Measurements from ENCODE around the gene SKAP2.

SKAP2 gene

DNA sequence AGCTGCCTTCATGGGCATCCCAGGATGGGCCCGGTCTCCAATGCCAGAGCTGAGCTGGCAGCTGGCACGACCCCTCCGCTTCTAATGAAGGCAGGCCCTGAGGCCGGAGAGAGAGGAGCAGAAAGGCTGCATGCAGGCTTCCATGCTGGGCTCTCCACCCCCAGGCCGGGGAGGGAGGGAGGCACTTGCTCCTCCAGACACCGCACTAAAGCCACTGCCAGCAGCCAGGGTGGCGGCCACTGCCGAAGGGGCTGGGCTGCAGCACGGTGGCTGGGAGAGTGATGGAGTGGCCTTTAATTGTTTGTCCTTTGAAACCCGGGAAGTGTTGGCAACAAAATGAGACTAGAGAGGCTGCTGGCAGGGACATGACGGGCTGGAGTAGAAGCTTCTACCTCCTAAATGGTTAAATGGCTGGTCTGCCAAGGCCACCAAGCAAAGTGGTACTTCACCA, 236.5 kb downstream of the SKAP2 start:
- no peaks in the 10 kb centered on the region for H3K27me3 ChIP-seq (ENCODE audit: insufficient read depth, low read length, poor library complexity)
- no peak for TF ChIP-seq EZH2 (IDR thresholded peaks at IDR 0.05; ENCODE audit: borderline replicate concordance, low read depth, low read length, severe bottlenecking)
- TF ChIP-seq, protein P1, sequence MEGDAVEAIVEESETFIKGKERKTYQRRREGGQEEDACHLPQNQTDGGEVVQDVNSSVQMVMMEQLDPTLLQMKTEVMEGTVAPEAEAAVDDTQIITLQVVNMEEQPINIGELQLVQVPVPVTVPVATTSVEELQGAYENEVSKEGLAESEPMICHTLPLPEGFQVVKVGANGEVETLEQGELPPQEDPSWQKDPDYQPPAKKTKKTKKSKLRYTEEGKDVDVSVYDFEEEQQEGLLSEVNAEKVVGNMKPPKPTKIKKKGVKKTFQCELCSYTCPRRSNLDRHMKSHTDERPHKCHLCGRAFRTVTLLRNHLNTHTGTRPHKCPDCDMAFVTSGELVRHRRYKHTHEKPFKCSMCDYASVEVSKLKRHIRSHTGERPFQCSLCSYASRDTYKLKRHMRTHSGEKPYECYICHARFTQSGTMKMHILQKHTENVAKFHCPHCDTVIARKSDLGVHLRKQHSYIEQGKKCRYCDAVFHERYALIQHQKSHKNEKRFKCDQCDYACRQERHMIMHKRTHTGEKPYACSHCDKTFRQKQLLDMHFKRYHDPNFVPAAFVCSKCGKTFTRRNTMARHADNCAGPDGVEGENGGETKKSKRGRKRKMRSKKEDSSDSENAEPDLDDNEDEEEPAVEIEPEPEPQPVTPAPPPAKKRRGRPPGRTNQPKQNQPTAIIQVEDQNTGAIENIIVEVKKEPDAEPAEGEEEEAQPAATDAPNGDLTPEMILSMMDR (IDR thresholded peaks at IDR 0.05; ENCODE audit: borderline replicate concordance, extremely low read depth, low read length, poor library complexity, severe bottlenecking): no peak
- no peaks in the 10 kb centered on the region for H3K79me2 ChIP-seq (ENCODE audit: insufficient read depth, low read length)
- ATAC-seq (ENCODE audit: insufficient read depth, low read depth): no peak
- no peaks in the 10 kb centered on the region for H3K9me3 ChIP-seq (ENCODE audit: insufficient read depth, low read length, severe bottlenecking)
- H3K27ac ChIP-seq (ENCODE audit: low read length): no peak overlapping the region
- H3K36me3 ChIP-seq (ENCODE audit: insufficient read depth, low read length): no peaks in the 10 kb centered on the region
- no peak overlapping the region for H2AFZ ChIP-seq (ENCODE audit: low read depth, low read length)
- H3K4me3 ChIP-seq (ENCODE audit: low read depth in 1 of 2, low read length in 2 of 2): no peak overlapping the region
- DNase-seq: no peak
- no peaks in the 10 kb centered on the region for H4K20me1 ChIP-seq (ENCODE audit: insufficient read depth, low read length)
- H3K9ac ChIP-seq (ENCODE audit: low read depth, low read length): no peak overlapping the region
- H3K4me1 ChIP-seq (ENCODE audit: insufficient read depth, low read length): no peaks in the 10 kb centered on the region
- H3K4me2 ChIP-seq (ENCODE audit: insufficient read depth, low read length): no peak overlapping the region

DNA sequence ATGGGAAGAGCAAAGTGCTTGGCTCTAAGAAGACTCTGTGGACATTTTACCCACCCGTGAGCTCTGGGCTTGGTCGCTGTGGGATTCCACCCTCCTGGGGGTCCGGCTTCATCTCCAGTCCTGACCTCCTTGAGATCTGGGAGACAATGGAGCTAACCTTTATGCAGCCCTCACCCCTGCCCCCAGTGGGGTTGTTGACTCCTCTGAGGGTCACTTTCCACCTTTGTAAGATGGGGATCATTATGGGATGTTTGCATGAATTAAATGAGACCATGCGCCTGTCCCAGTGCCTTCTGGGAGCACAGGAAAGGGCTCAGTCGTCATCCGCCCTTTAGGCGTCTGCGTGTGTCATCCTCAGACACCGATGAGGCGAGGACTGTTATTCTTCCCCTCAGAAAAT, 237.2 kb downstream of the SKAP2 start:
- TF ChIP-seq, protein P1 (IDR thresholded peaks at IDR 0.05; ENCODE audit: borderline replicate concordance, extremely low read depth, low read length, poor library complexity, severe bottlenecking): no peak
- no peak for TF ChIP-seq EZH2 (IDR thresholded peaks at IDR 0.05; ENCODE audit: borderline replicate concordance, low read depth, low read length, severe bottlenecking)
- H3K79me2 ChIP-seq (ENCODE audit: insufficient read depth, low read length): no peaks in the 10 kb centered on the region
- ATAC-seq (ENCODE audit: insufficient read depth, low read depth) (no peak), DNase-seq (no peak)
- no peaks in the 10 kb centered on the region for H3K9me3 ChIP-seq (ENCODE audit: insufficient read depth, low read length, severe bottlenecking)
- H3K4me3 ChIP-seq (ENCODE audit: low read depth in 1 of 2, low read length in 2 of 2): no peak overlapping the region
- no peaks in the 10 kb centered on the region for H4K20me1 ChIP-seq (ENCODE audit: insufficient read depth, low read length)
- H3K4me1 ChIP-seq (ENCODE audit: insufficient read depth, low read length): no peaks in the 10 kb centered on the region
- no peak overlapping the region for H2AFZ ChIP-seq (ENCODE audit: low read depth, low read length)
- no peak overlapping the region for H3K4me2 ChIP-seq (ENCODE audit: insufficient read depth, low read length)
- no peak overlapping the region for H3K27ac ChIP-seq (ENCODE audit: low read length)
- H3K9ac ChIP-seq (ENCODE audit: low read depth, low read length): no peak overlapping the region
- H3K36me3 ChIP-seq (ENCODE audit: insufficient read depth, low read length): no peaks in the 10 kb centered on the region
- no peaks in the 10 kb centered on the region for H3K27me3 ChIP-seq (ENCODE audit: insufficient read depth, low read length, poor library complexity)

DNA sequence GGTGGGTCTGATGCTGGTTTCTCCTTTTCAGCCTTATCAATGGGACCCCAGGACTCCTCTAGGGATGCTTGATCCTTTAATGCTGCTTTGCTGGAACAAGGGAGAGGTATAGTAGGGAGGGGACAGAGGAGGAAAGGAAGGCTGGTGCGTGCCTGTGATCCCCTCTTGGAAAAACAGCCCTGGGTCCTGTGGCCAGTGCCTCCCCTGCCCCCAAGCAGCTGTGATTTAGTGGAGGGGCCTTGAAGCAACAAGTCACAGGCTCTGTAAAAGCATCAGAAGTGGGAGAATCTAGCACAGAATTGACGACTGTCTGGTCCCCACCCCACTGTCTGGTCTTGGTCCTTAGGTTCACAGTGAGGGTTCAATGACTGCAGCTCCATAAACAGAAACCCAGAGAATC, 237.7 kb downstream of the SKAP2 start:
- ATAC-seq (ENCODE audit: insufficient read depth, low read depth) (no peak), DNase-seq (no peak)
- Histone ChIP-seq H3K4me1 (ENCODE audit: insufficient read depth, low read length) (no peaks in the 10 kb centered on the region), H4K20me1 (ENCODE audit: insufficient read depth, low read length) (no peaks in the 10 kb centered on the region), H3K9me3 (ENCODE audit: insufficient read depth, low read length, severe bottlenecking) (no peaks in the 10 kb centered on the region), H3K79me2 (ENCODE audit: insufficient read depth, low read length) (no peaks in the 10 kb centered on the region), H3K27me3 (ENCODE audit: insufficient read depth, low read length, poor library complexity) (no peaks in the 10 kb centered on the region), H3K27ac (ENCODE audit: low read length) (no peak overlapping the region), H3K36me3 (ENCODE audit: insufficient read depth, low read length) (no peaks in the 10 kb centered on the region), H3K4me3 (ENCODE audit: low read depth in 1 of 2, low read length in 2 of 2) (no peak overlapping the region), H2AFZ (ENCODE audit: low read depth, low read length) (no peak overlapping the region), H3K9ac (ENCODE audit: low read depth, low read length) (no peak overlapping the region), H3K4me2 (ENCODE audit: insufficient read depth, low read length) (no peak overlapping the region)
- TF ChIP-seq, protein P1 (IDR thresholded peaks at IDR 0.05; ENCODE audit: borderline replicate concordance, extremely low read depth, low read length, poor library complexity, severe bottlenecking): no peak
- TF ChIP-seq EZH2 (IDR thresholded peaks at IDR 0.05; ENCODE audit: borderline replicate concordance, low read depth, low read length, severe bottlenecking): no peak

DNA sequence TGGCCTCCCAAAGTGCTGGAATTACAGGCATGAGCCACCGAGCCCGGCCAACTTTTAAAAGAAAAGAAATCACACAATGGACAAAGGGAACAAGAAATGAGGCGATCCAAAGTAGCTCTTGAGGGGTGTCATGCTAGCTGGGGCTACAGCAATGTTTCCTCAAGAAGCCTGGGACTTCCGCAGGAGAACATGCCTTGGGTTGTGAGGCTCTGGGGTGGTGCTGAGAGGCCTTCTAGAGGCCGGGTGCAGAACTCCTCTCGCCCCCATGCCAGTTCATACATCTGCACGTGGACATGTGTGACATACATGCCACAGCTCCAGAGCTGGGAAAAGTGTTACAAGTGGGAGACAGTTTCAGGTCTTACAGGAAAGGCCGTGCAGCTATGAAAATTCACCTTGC, 238.2 kb downstream of the SKAP2 start:
- Histone ChIP-seq H3K79me2 (ENCODE audit: insufficient read depth, low read length) (no peaks in the 10 kb centered on the region), H3K36me3 (ENCODE audit: insufficient read depth, low read length) (no peaks in the 10 kb centered on the region), H3K4me2 (ENCODE audit: insufficient read depth, low read length) (no peak overlapping the region), H3K4me1 (ENCODE audit: insufficient read depth, low read length) (no peaks in the 10 kb centered on the region), H3K4me3 (ENCODE audit: low read depth in 1 of 2, low read length in 2 of 2) (no peak overlapping the region), H4K20me1 (ENCODE audit: insufficient read depth, low read length) (no peaks in the 10 kb centered on the region), H3K27me3 (ENCODE audit: insufficient read depth, low read length, poor library complexity) (no peaks in the 10 kb centered on the region), H2AFZ (ENCODE audit: low read depth, low read length) (no peak overlapping the region), H3K9ac (ENCODE audit: low read depth, low read length) (no peak overlapping the region), H3K9me3 (ENCODE audit: insufficient read depth, low read length, severe bottlenecking) (no peaks in the 10 kb centered on the region), H3K27ac (ENCODE audit: low read length) (no peak overlapping the region)
- ATAC-seq (ENCODE audit: insufficient read depth, low read depth) (no peak), DNase-seq (no peak)
- TF ChIP-seq, protein P1 (IDR thresholded peaks at IDR 0.05; ENCODE audit: borderline replicate concordance, extremely low read depth, low read length, poor library complexity, severe bottlenecking): no peak
- TF ChIP-seq EZH2 (IDR thresholded peaks at IDR 0.05; ENCODE audit: borderline replicate concordance, low read depth, low read length, severe bottlenecking): no peak
